ENCODE results near the gene ARHGAP8. TPM values are rescaled to one million over a fixed set of nuclear protein-coding genes. Genes with fewer than 3 reads are reported as not detected.
"Not testable (repeated sequence)": the region's sequence is repeated elsewhere in the genome, so short reads cannot be mapped to it uniquely, and the experiment has no call there.

Gene ARHGAP8
- total RNA-seq, 1 donor from 2014 or later, result 2.8 TPM

- FAIRE-seq (no peak), DNase-seq (ENCODE audit: low read depth) (no peak)
- peaks cover 2% of the 10 kb centered on the region for H3K9me3 Mint-ChIP-seq (ENCODE audit: unreplicated experiment)
- no peak overlapping the region for H3K4me3 Mint-ChIP-seq (ENCODE audit: unreplicated experiment)
- H3K36me3 Mint-ChIP-seq (ENCODE audit: low read depth, unreplicated experiment), result no peaks in the 10 kb centered on the region
- TF ChIP-seq EZH2 (IDR thresholded peaks at IDR 0.05; ENCODE audit: insufficient read depth, low read length), result no peak
- TF ChIP-seq CTCF (IDR thresholded peaks at IDR 0.05; ENCODE audit: insufficient read depth, low read depth, low read length), result no peak
- H3K9me3 ChIP-seq (ENCODE audit: insufficient read depth, low read depth, low read length), result no peaks in the 10 kb centered on the region
- H3K79me2 ChIP-seq (ENCODE audit: insufficient read depth, low read length), result no peaks in the 10 kb centered on the region
- H3K36me3 ChIP-seq (ENCODE audit: insufficient read depth, low read length), result no peaks in the 10 kb centered on the region
- H3K27ac ChIP-seq (ENCODE audit: low read depth, low read length), result no peak overlapping the region
- no peak overlapping the region for H3K9ac ChIP-seq (ENCODE audit: low read length)
- no peak overlapping the region for H2AFZ ChIP-seq (ENCODE audit: low read depth, low read length)
- no peaks in the 10 kb centered on the region for H3K4me1 ChIP-seq (ENCODE audit: insufficient read depth, low read length)
- no peak overlapping the region for H3K27ac Mint-ChIP-seq (ENCODE audit: unreplicated experiment)
- H3K4me2 ChIP-seq (ENCODE audit: low read length), result no peak overlapping the region
- H4K20me1 ChIP-seq (ENCODE audit: insufficient read depth, low read length), result no peaks in the 10 kb centered on the region
- H3K27me3 ChIP-seq (ENCODE audit: insufficient read depth, low read length), result peaks cover 5% of the 10 kb centered on the region
- H3K4me3 ChIP-seq (ENCODE audit: insufficient read depth, low read depth, low read length), result no peak overlapping the region
- H3K4me1 Mint-ChIP-seq (ENCODE audit: low read depth, unreplicated experiment), result peaks cover 4% of the 10 kb centered on the region
- peaks cover 14% of the 10 kb centered on the region for H3K27me3 Mint-ChIP-seq (ENCODE audit: low read depth, unreplicated experiment)
These were observed 44.9 kb downstream of the ARHGAP8 start for GRCh38 chr22:44797181-44797725.

- H3K27ac Mint-ChIP-seq (ENCODE audit: unreplicated experiment), result no peak overlapping the region
- no peak for FAIRE-seq
- peaks cover 19% of the 10 kb centered on the region for H3K27me3 Mint-ChIP-seq (ENCODE audit: low read depth, unreplicated experiment)
These were observed 46.9 kb downstream of the ARHGAP8 start for GRCh38 chr22:44799077-44799945.

GRCh38 chr22:44799946-44800634 is 47.7 kb downstream of the ARHGAP8 start:
- not testable (repeated sequence) for H3K9me3 Mint-ChIP-seq (ENCODE audit: unreplicated experiment); H3K4me3 ChIP-seq (ENCODE audit: insufficient read depth, low read depth, low read length); H4K20me1 ChIP-seq (ENCODE audit: insufficient read depth, low read length); H3K4me1 ChIP-seq (ENCODE audit: insufficient read depth, low read length); H2AFZ ChIP-seq (ENCODE audit: low read depth, low read length); H3K4me2 ChIP-seq (ENCODE audit: low read length); H3K4me1 Mint-ChIP-seq (ENCODE audit: low read depth, unreplicated experiment); H3K36me3 ChIP-seq (ENCODE audit: insufficient read depth, low read length); H3K79me2 ChIP-seq (ENCODE audit: insufficient read depth, low read length); H3K36me3 Mint-ChIP-seq (ENCODE audit: low read depth, unreplicated experiment); FAIRE-seq; H3K27me3 ChIP-seq (ENCODE audit: insufficient read depth, low read length); H3K9ac ChIP-seq (ENCODE audit: low read length); H3K9me3 ChIP-seq (ENCODE audit: insufficient read depth, low read depth, low read length); H3K4me3 Mint-ChIP-seq (ENCODE audit: unreplicated experiment); DNase-seq (ENCODE audit: low read depth); H3K27ac Mint-ChIP-seq (ENCODE audit: unreplicated experiment); H3K27ac ChIP-seq (ENCODE audit: low read depth, low read length)
- H3K27me3 Mint-ChIP-seq (ENCODE audit: low read depth, unreplicated experiment), result peaks cover 26% of the 10 kb centered on the region

More at GRCh38 chr22:44799077-44799945, 46.9 kb downstream of the ARHGAP8 start:
- no peak overlapping the region for H3K4me3 Mint-ChIP-seq (ENCODE audit: unreplicated experiment)
- H3K4me2 ChIP-seq (ENCODE audit: low read length), result no peak overlapping the region
- no peak overlapping the region for H3K27ac ChIP-seq (ENCODE audit: low read depth, low read length)
- H4K20me1 ChIP-seq (ENCODE audit: insufficient read depth, low read length), result no peaks in the 10 kb centered on the region
- no peaks in the 10 kb centered on the region for H3K9me3 ChIP-seq (ENCODE audit: insufficient read depth, low read depth, low read length)
- H3K36me3 Mint-ChIP-seq (ENCODE audit: low read depth, unreplicated experiment), result no peaks in the 10 kb centered on the region
- no peaks in the 10 kb centered on the region for H3K79me2 ChIP-seq (ENCODE audit: insufficient read depth, low read length)
- H3K4me1 Mint-ChIP-seq (ENCODE audit: low read depth, unreplicated experiment), result peaks cover 2% of the 10 kb centered on the region
- H3K27me3 ChIP-seq (ENCODE audit: insufficient read depth, low read length), result peaks cover 5% of the 10 kb centered on the region
- H3K36me3 ChIP-seq (ENCODE audit: insufficient read depth, low read length), result no peaks in the 10 kb centered on the region
- no peaks in the 10 kb centered on the region for H3K4me1 ChIP-seq (ENCODE audit: insufficient read depth, low read length)
- no peak for TF ChIP-seq EZH2 (IDR thresholded peaks at IDR 0.05; ENCODE audit: insufficient read depth, low read length)
- TF ChIP-seq CTCF (IDR thresholded peaks at IDR 0.05; ENCODE audit: insufficient read depth, low read depth, low read length), result no peak
- H2AFZ ChIP-seq (ENCODE audit: low read depth, low read length), result no peak overlapping the region
- DNase-seq (ENCODE audit: low read depth), result no peak
- no peaks in the 10 kb centered on the region for H3K9me3 Mint-ChIP-seq (ENCODE audit: unreplicated experiment)
- H3K4me3 ChIP-seq (ENCODE audit: insufficient read depth, low read depth, low read length), result no peak overlapping the region
- no peak overlapping the region for H3K9ac ChIP-seq (ENCODE audit: low read length)
